GM13976 (cell line): ENCODE results near the gene CAMTA2.

ENCODE experiments used
- DNase-seq: peaks from one replicate; pipeline ENCODE4 v3.0.0; 2012; ENCODE audit warnings: low spot score
- in situ Hi-C: fragments of 300-500 bp; cut with MboI; formaldehyde crosslinking; loops from one replicate; pipeline ENCODE4 v1.12.0; 2022; ENCODE audit warnings: low sequenced_read_pairs, mixed read lengths, inconsistent platforms; ENCODE audit not compliant: unreplicated experiment
- TF ChIP-seq, protein P1 (sequence below): IDR thresholded peaks from 2 replicates; pipeline ENCODE4 v1.5.1; 2012; ENCODE audit warnings: borderline replicate concordance, mild to moderate bottlenecking; ENCODE audit not compliant: insufficient read depth; ENCODE audit errors: extremely low read depth, missing control alignments, control extremely low read depth

CAMTA2 gene

DNA sequence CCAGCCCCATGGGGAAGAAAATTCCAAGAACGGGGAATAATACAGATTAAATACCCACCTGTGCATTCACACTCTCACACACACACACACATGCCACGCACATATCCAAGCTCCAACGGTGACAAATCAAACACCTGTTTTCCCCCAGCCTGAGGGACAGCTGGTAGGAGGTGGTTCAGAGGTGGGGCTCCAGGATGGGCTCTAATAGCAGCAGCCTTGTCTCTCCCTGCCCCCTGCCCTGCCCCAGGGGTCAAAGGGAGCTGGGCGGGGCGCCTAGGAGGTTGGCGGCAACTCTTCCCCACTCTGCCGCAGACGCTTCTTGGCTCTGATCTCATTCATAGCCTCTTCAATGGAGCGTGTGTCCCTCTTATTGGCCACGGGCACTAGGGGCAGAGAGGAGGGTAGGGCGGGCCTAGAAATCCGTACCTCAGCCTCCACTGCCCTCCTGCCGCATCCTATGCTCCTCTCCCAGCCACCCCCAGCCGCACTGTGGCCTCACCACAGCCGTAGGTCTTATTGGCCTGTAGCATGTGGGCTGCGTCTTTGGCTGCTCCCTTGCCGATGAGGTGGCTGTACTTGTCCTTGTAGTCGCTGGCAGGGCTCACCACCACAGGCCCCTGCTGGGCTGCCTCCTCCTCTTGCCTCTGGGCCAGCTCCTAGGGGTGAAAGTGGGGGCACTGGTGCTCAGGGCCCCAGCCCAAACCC is 28.1 kb downstream of the CAMTA2 start:
- in situ Hi-C loops = no loop called here
- TF ChIP-seq, protein P1, sequence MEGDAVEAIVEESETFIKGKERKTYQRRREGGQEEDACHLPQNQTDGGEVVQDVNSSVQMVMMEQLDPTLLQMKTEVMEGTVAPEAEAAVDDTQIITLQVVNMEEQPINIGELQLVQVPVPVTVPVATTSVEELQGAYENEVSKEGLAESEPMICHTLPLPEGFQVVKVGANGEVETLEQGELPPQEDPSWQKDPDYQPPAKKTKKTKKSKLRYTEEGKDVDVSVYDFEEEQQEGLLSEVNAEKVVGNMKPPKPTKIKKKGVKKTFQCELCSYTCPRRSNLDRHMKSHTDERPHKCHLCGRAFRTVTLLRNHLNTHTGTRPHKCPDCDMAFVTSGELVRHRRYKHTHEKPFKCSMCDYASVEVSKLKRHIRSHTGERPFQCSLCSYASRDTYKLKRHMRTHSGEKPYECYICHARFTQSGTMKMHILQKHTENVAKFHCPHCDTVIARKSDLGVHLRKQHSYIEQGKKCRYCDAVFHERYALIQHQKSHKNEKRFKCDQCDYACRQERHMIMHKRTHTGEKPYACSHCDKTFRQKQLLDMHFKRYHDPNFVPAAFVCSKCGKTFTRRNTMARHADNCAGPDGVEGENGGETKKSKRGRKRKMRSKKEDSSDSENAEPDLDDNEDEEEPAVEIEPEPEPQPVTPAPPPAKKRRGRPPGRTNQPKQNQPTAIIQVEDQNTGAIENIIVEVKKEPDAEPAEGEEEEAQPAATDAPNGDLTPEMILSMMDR = no peak
- DNase-seq = no peak

DNA sequence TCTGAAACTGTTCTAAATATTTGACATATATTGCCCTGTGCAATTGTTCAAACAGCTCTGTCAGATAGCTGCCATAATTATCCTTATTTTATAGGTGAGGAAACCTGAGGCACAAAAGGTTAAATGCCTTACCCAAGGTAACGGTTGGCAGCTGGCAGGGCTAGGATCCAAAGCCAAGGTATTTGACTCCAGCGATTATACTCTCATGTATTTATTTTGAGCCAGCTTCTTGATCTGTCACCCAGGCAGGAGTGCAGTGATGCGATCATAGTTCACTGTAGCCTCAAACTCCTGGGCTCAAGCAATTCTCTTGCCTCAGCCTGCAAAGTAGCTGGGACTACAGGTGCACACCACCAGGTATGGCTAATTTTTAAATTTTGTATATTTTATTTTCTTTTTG is 29.4 kb downstream of the CAMTA2 start:
- TF ChIP-seq, protein P1 = no peak
- no peak for DNase-seq
- in situ Hi-C loops = no loop called here

DNA sequence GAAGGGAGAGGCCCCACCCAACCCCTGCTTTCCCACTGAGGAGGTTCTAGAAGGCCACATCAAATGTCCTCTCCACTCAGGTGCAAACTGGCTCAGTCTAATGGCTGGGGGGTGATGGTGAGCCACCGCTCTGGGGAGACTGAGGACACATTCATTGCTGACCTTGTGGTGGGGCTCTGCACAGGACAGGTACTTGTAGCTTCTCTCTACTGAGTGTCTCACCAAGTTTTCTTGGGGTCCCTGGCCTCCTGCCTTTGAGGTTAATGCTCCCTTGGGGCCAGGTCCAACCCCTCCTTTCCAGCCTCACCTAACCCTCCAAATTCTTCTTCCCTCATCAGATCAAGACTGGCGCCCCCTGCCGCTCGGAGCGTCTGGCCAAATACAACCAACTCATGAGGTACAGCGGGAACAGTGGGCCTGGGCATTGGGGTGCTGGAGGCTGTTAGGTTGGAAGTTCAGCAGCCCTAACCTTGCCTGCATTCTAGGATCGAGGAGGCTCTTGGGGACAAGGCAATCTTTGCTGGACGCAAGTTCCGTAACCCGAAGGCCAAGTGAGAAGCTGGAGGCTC is 30.9 kb downstream of the CAMTA2 start:
- TF ChIP-seq, protein P1 = no peak
- DNase-seq = no peak
- in situ Hi-C loops = no loop called here

DNA sequence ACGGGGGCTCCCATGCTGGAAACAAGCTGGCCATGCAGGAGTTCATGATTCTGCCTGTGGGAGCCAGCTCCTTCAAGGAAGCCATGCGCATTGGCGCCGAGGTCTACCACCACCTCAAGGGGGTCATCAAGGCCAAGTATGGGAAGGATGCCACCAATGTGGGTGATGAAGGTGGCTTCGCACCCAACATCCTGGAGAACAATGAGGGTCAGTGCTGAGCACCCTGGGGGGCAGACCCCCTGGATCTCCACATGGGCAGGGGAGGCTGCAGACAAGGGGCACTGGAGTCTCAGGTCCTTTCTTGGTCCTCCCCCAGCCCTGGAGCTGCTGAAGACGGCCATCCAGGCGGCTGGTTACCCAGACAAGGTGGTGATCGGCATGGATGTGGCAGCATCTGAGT is 32.4 kb downstream of the CAMTA2 start:
- TF ChIP-seq, protein P1 = no peak
- DNase-seq = no peak
- in situ Hi-C loops = no loop called here

DNA sequence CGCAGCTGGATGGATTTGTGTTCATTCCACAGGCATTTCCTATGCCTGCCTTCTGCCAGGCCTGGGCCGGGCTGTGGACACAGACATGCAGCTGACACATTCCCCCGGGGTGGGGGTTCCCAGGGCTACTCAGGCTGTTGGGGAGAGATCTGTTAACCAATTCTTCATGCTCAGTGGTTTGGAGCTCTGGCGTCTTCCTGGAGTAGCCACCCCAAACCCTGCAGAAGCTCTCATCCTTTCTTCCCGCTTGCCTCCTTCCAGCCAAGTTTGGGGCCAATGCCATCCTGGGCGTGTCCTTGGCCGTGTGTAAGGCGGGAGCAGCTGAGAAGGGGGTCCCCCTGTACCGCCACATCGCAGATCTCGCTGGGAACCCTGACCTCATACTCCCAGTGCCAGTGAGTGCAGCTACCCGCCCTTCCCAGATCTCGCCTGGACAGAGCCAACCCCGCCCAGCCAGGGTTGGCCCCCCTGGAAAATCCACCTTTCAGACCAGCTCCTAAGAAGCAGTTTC is 34.0 kb downstream of the CAMTA2 start:
- TF ChIP-seq, protein P1 = no peak
- no peak for DNase-seq
- in situ Hi-C loops = no loop called here

DNA sequence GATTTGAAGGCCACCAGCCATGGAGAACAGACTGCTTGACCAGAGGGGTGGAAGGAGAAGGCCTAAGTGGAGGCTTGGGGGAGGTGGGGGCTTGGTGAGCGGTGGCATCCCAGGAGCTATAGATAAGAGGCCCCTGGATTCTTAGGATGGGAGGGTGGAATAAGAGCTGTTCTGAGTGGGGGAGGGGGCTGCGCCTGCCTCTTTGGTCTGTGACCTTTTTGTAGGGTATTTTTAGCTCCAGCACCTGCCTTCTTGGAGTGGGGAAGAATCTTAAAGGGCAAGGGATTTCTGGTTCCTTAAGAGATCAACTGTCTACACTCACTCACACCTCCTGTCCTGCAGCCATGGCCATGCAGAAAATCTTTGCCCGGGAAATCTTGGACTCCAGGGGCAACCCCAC is 36.0 kb downstream of the CAMTA2 start:
- in situ Hi-C loops = no loop called here
- TF ChIP-seq, protein P1 = no peak
- no peak for DNase-seq
